ENCODE measurements around the gene SUPT20H. TPM values are rescaled to one million over a fixed set of nuclear protein-coding genes. Genes with fewer than 3 reads are reported as not detected.

The SUPT20H gene
- total and polyA plus RNA-seq, 2 of the 13 experiments (the other 11 are each of a cell fraction or from before 2014, with no cell fraction given): 35.0 to 63.6 TPM

DNA sequence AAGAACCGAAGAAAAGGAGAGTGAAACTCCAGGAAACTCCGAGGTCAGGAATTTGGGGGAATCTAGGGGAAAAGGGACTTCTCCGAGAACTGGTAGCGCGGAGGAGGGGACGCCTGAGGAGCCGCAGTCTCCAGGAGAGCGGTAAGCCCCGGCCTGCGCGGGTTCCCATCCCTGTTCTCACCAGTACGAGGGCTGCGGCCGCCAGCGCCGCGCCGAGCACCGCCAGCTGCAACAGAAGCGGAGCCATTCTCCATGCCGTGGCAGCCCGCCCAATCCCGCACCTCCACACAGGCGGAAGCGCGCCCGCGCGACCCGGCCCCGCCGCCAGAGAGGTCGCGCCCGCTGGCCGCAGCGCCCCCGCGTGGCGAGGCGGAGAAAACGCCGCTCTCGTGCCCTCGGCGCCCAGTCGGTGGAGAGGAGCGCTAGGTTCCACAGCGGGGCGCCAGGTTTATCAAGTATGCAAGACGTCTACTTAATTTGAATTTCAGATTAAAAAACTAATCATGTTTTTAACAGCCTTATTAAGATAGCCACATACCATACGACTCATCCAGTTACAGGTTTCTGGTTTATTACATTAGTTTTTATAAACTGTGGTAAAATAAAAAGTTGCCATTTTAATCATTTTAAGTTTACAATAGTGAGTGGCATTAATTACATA lies 60.3 kb downstream of the SUPT20H start, which contains the start of gene ALG5 (continued):
- TF ChIP-seq ELF3 (CRISPR knock-in tag; IDR thresholded peaks at IDR 0.05): peak; percentile 91
- TF ChIP-seq, protein P1, sequence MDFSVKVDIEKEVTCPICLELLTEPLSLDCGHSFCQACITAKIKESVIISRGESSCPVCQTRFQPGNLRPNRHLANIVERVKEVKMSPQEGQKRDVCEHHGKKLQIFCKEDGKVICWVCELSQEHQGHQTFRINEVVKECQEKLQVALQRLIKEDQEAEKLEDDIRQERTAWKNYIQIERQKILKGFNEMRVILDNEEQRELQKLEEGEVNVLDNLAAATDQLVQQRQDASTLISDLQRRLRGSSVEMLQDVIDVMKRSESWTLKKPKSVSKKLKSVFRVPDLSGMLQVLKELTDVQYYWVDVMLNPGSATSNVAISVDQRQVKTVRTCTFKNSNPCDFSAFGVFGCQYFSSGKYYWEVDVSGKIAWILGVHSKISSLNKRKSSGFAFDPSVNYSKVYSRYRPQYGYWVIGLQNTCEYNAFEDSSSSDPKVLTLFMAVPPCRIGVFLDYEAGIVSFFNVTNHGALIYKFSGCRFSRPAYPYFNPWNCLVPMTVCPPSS (IDR thresholded peaks at IDR 0.05): no peak
- TF ChIP-seq RXRB (CRISPR knock-in tag; IDR thresholded peaks at IDR 0.05; ENCODE audit: borderline replicate concordance): peak; percentile 29; the same call in 1 of the 2 replicates
- 0 out of 2 replicates have a peak, but pooled peaks have one; percentile 20 for TF ChIP-seq ZNF124 (CRISPR knock-in tag; IDR thresholded peaks at IDR 0.05)
- 0 out of 2 replicates have a peak, but pooled peaks have one; percentile 18 for TF ChIP-seq ZNF557 (CRISPR knock-in tag; IDR thresholded peaks at IDR 0.05)
- TF ChIP-seq, protein P2, sequence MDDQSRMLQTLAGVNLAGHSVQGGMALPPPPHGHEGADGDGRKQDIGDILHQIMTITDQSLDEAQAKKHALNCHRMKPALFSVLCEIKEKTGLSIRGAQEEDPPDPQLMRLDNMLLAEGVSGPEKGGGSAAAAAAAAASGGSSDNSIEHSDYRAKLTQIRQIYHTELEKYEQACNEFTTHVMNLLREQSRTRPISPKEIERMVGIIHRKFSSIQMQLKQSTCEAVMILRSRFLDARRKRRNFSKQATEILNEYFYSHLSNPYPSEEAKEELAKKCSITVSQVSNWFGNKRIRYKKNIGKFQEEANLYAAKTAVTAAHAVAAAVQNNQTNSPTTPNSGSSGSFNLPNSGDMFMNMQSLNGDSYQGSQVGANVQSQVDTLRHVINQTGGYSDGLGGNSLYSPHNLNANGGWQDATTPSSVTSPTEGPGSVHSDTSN (CRISPR knock-in tag; IDR thresholded peaks at IDR 0.05; ENCODE audit: borderline replicate concordance): no peak
- TF ChIP-seq ZBTB38 (CRISPR knock-in tag; IDR thresholded peaks at IDR 0.05): peak; percentile 65; the same call in 1 of the 2 replicates
- TF ChIP-seq ZNF331 (CRISPR knock-in tag; IDR thresholded peaks at IDR 0.05): peak; percentile 82
- TF ChIP-seq SP140L (CRISPR knock-in tag; IDR thresholded peaks at IDR 0.05; ENCODE audit: borderline replicate concordance): peak; percentile 86; the same call in 1 of the 2 replicates
- no peak for TF ChIP-seq JARID2 (CRISPR knock-in tag; IDR thresholded peaks at IDR 0.05; ENCODE audit: insufficient replicate concordance)
- 0 out of 2 replicates have a peak, but pooled peaks have one; percentile 36 for TF ChIP-seq MAZ (IDR thresholded peaks at IDR 0.05; ENCODE audit: borderline replicate concordance, low read depth, low read length)
- TF ChIP-seq MAZ (CRISPR knock-in tag; IDR thresholded peaks at IDR 0.05; ENCODE audit: low read depth): peak; percentile 81; the same call in 1 of the 2 replicates
- peak; percentile 58 for TF ChIP-seq ZNF556 (CRISPR knock-in tag; IDR thresholded peaks at IDR 0.05; ENCODE audit: borderline replicate concordance)
- peak; percentile 57; the same call in 1 of the 2 replicates for TF ChIP-seq BRCA1 (CRISPR knock-in tag; IDR thresholded peaks at IDR 0.05)
- TF ChIP-seq SIN3B (IDR thresholded peaks at IDR 0.05; ENCODE audit: low read length): peak; percentile 70
- TF ChIP-seq, protein P3, sequence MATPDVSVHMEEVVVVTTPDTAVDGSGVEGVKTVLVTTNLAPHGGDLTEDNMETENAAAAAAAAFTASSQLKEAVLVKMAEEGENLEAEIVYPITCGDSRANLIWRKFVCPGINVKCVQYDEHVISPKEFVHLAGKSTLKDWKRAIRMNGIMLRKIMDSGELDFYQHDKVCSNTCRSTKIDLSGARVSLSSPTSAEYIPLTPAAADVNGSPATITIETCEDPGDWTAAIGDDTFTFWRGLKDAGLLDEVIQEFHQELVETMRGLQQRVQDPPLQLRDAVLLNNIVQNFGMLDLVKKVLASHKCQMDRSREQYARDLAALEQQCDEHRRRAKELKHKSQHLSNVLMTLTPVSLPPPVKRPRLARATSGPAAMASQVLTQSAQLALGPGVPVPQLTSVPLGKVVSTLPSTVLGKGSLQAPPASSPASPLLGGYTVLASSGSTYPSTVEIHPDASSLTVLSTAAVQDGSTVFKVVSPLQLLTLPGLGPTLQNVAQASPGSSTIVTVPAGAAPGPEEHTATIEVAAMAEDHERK (CRISPR knock-in tag; IDR thresholded peaks at IDR 0.05; ENCODE audit: low read depth): no peak
- TF ChIP-seq ZNF564 (CRISPR knock-in tag; IDR thresholded peaks at IDR 0.05): peak; percentile 30; the same call in 1 of the 2 replicates
- TF ChIP-seq ESRRA (CRISPR knock-in tag; IDR thresholded peaks at IDR 0.05; ENCODE audit: low read depth): peak; percentile 55; the same call in 1 of the 2 replicates
- TF ChIP-seq ZNF724P (CRISPR knock-in tag; IDR thresholded peaks at IDR 0.05; ENCODE audit: borderline replicate concordance): peak; percentile 54; the same call in 1 of the 2 replicates
- no peak for TF ChIP-seq EED (CRISPR knock-in tag; IDR thresholded peaks at IDR 0.05)
- TF ChIP-seq, protein P4, sequence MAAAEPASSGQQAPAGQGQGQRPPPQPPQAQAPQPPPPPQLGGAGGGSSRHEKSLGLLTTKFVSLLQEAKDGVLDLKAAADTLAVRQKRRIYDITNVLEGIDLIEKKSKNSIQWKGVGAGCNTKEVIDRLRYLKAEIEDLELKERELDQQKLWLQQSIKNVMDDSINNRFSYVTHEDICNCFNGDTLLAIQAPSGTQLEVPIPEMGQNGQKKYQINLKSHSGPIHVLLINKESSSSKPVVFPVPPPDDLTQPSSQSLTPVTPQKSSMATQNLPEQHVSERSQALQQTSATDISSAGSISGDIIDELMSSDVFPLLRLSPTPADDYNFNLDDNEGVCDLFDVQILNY (CRISPR knock-in tag; conservative IDR thresholded peaks at IDR 0.05): peak; percentile 45; the same call in 1 of the 2 replicates
- TF ChIP-seq ZIK1 (CRISPR knock-in tag; IDR thresholded peaks at IDR 0.05; ENCODE audit: borderline replicate concordance, low read depth): peak; percentile 73; the same call in 1 of the 2 replicates
- no peak for TF ChIP-seq SMAD3 (CRISPR knock-in tag; IDR thresholded peaks at IDR 0.05)
- TF ChIP-seq KAT7 (CRISPR knock-in tag; IDR thresholded peaks at IDR 0.05; ENCODE audit: borderline replicate concordance): peak; percentile 87
- TF ChIP-seq ZC3H4 (CRISPR knock-in tag; IDR thresholded peaks at IDR 0.05; ENCODE audit: borderline replicate concordance): 0 out of 2 replicates have a peak, but pooled peaks have one; percentile 31
